B cell (primary cell): ENCODE results near the gene ABCA4. TPM values are rescaled to one million over a fixed set of nuclear protein-coding genes. Genes with fewer than 3 reads are reported as not detected.

ENCODE experiments used
- ATAC-seq: fragments of 200-7000 bp; cut with Tn5 transposase; one replicate; pipeline ENCODE4 v1.10.0; 2021; ENCODE audit warnings: low read depth, mild to moderate bottlenecking, moderate number of reproducible peaks, moderate library complexity
- CTCF ChIA-PET: fragments of 350-600 bp; sonication (Branson Sonifier 250); formaldehyde crosslinking; loops from one replicate; lab custom pipeline; 2021; ENCODE audit warnings: antibody characterized with exemption, inconsistent platforms; lab: Charles Lee
- POLR2A ChIA-PET: fragments of 350-600 bp; sonication (Branson Sonifier 250); formaldehyde crosslinking; loops from one replicate; lab custom pipeline; 2021; ENCODE audit warnings: antibody characterized with exemption; lab: Charles Lee
- DNase-seq: peaks from one replicate; pipeline ENCODE4 v3.0.0; 2013
- H2AFZ ChIP-seq: 2 replicates; pipeline ENCODE4 v1.6.1; 2012; ENCODE audit warnings: mild to moderate bottlenecking, low read depth, low read length; ENCODE audit not compliant: insufficient read depth, poor library complexity, severe bottlenecking
- H3K27ac ChIP-seq, 2 donors: 1 replicate in 1 of 2; 2 replicates in 1 of 2; pipeline ENCODE4 v1.5.1; 2012 to 2013; ENCODE audit warnings: low read length in 2 of 2, mild to moderate bottlenecking in 2 of 2, moderate library complexity in 1 of 2
- H3K27me3 ChIP-seq, 4 experiments: fragments of 200-600 bp in 1 of 4; sonication (generic) in 1 of 4; replicated peaks in 1 of 4; 1 replicate in 2 of 4; 2 replicates in 2 of 4; pipeline versions ENCODE4 v1.6.1 to v1.7.0; 2013 to 2016; ENCODE audit warnings: low read length in 3 of 4, mild to moderate bottlenecking in 2 of 4, mixed read lengths in 1 of 4, moderate library complexity in 1 of 4; ENCODE audit not compliant: insufficient read depth in 4 of 4, control insufficient read depth in 3 of 4; ENCODE audit errors: control extremely low read depth in 1 of 4
- H3K36me3 ChIP-seq, 2 experiments: replicated peaks in 1 of 2; 1 replicate in 1 of 2; 2 replicates in 1 of 2; pipeline versions ENCODE4 v1.6.1 to v1.7.1; 2013; ENCODE audit warnings: low read length in 1 of 2; ENCODE audit not compliant: insufficient read depth in 2 of 2, control insufficient read depth in 1 of 2; ENCODE audit errors: control extremely low read depth in 1 of 2, extremely low read depth in 1 of 2
- H3K4me1 ChIP-seq, 2 donors: fragments of 200-600 bp in 1 of 2; sonication (generic) in 1 of 2; 1 replicate in 1 of 2; 2 replicates in 1 of 2; pipeline versions ENCODE4 v1.5.1 to v1.6.1; 2013 to 2017; ENCODE audit warnings: low read length in 2 of 2; ENCODE audit not compliant: control insufficient read depth in 2 of 2, insufficient read depth in 2 of 2
- H3K4me2 ChIP-seq: replicated peaks from 2 replicates; pipeline ENCODE3; 2012; ENCODE audit warnings: mild to moderate bottlenecking, low read depth, low read length; ENCODE audit not compliant: poor library complexity, severe bottlenecking
- H3K4me3 ChIP-seq, 5 experiments: fragments of 200-600 bp in 1 of 5; sonication (generic) in 1 of 5; 1 replicate in 3 of 5; 2 replicates in 2 of 5; pipeline versions ENCODE4 v1.5.1 to v1.7.0; 2011 to 2016; ENCODE audit warnings: low read length in 4 of 5, mild to moderate bottlenecking in 4 of 5, low read depth in 2 of 5, control low read depth in 1 of 5, moderate library complexity in 1 of 5; ENCODE audit not compliant: insufficient read depth in 1 of 5; ENCODE audit errors: control extremely low read depth in 1 of 5, extremely low read depth in 1 of 5
- H3K79me2 ChIP-seq: fragments of 200-600 bp; sonication (generic); one replicate; pipeline ENCODE4 v1.6.0; 2016; ENCODE audit warnings: low read length; ENCODE audit not compliant: control insufficient read depth, insufficient read depth
- H3K9ac ChIP-seq: fragments of 200-600 bp; sonication (generic); 2 replicates; pipeline ENCODE4 v1.6.1; 2017; ENCODE audit warnings: mild to moderate bottlenecking, low read length, moderate library complexity
- H3K9me3 ChIP-seq, 3 donors: one replicate each; pipeline versions ENCODE4 v1.6.1 to v1.7.1; 2013; ENCODE audit warnings: low read length in 2 of 3; ENCODE audit not compliant: control insufficient read depth in 2 of 3, insufficient read depth in 1 of 3; ENCODE audit errors: control extremely low read depth in 1 of 3
- H4K20me1 ChIP-seq: 2 replicates; pipeline ENCODE4 v1.6.0; 2012; ENCODE audit warnings: mild to moderate bottlenecking, low read length; ENCODE audit not compliant: insufficient read depth, control insufficient read depth, poor library complexity, severe bottlenecking
- H3K27ac Mint-ChIP-seq: one replicate; pipeline ENCODE4 v1.8.0; 2021; ENCODE audit warnings: mixed read lengths
- H3K27me3 Mint-ChIP-seq: one replicate; pipeline ENCODE4 v1.8.0; 2021; ENCODE audit warnings: mixed read lengths
- H3K4me1 Mint-ChIP-seq: one replicate; pipeline ENCODE4 v1.8.0; 2021; ENCODE audit warnings: mixed read lengths
- H3K4me3 Mint-ChIP-seq: one replicate; pipeline ENCODE4 v1.8.0; 2021; ENCODE audit warnings: mixed read lengths
- H3K9me3 Mint-ChIP-seq: one replicate; pipeline ENCODE4 v1.8.0; 2022; ENCODE audit warnings: mixed read lengths; ENCODE audit not compliant: insufficient read depth
- EZH2 ChIP-seq: IDR thresholded peaks from 2 replicates; pipeline ENCODE4 v1.6.1; 2012; ENCODE audit warnings: borderline replicate concordance, low read depth, mild to moderate bottlenecking, moderate library complexity, low read length; ENCODE audit not compliant: insufficient read depth, poor library complexity, severe bottlenecking
- WGBS: methylation state at CpG from one replicate; pipeline ENCODE4 v1.1.5; 2013; ENCODE audit warnings: missing lambda C conversion rate; ENCODE audit not compliant: insufficient coverage; 5-methylcytosine and 5-hydroxymethylcytosine counted together
- intact Hi-C: fragments of 100-400 bp; cut with micrococcal nuclease; formaldehyde crosslinking; loops from one replicate; pipeline ENCODE4 v1.10.0; 2022
- polyA plus RNA-seq: library from polyadenylated mRNA; depleted of rRNA; stranded (reverse); fragments of >200 nt; gene quantifications from 2 replicates; pipeline ENCODE4 v1.2.3, GENCODE V29; 2012
- total RNA-seq, 2 donors: library from RNA; stranded (reverse); fragments of 120-200 nt in 1 of 2; gene quantifications; 1 replicate in 1 of 2; 2 replicates in 1 of 2; pipeline versions ENCODE4 v1.2.3 to v1.2.4, GENCODE V29; 2013 to 2022
- TF ChIP-seq, protein P1 (sequence below): fragments of 200-600 bp; IDR thresholded peaks from one replicate; pipeline ENCODE4 v1.8.0; 2022; ENCODE audit warnings: antibody characterized with exemption, mild to moderate bottlenecking

The ABCA4 gene
- total and polyA plus RNA-seq, 2 donors (not counting 1 experiment from before 2014, with no cell fraction given), result not detected

DNA sequence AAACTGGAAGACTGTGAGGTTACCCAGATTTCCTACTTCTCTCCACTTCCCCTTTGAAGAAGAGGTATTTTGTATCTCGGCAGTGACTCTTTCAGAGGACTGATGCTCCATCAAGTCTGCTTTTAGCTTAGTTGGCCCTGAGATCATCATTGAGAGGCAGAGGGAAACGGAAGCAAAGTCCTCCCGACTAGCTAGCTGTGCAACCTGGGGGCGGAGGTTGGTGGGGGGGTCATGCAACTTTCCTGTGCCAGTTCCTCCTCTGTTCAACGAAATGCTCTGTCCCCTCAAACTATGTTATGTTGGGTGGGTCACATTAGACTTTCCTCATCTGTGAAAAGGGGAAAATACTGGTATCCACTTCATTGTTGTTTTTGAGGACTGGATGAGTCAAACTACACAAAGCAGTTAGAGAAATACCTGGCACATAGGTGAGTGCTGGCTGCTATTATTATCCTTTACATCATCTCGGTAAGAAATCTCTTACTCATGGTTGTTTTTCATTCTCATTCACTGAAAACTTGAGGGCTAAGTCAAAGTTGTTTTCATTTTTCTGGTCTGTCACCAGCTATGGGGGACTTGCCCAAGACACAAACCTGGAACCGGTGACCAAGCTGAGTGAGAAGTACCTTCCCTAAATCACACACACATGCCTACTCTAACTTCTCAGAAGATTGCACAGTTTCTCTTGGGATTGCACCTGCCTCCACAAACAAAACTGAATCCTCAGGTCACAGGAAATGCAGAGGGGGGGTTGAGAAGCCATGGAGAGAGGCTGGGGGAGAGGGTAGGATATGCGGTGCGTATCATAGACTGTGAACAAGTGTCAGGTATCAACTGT lies 83.3 kb downstream of the ABCA4 start:
- 58% methylated on average over 5 of the region's 9 CpGs for WGBS
- TF ChIP-seq EZH2, result no peak
- TF ChIP-seq, protein P1, sequence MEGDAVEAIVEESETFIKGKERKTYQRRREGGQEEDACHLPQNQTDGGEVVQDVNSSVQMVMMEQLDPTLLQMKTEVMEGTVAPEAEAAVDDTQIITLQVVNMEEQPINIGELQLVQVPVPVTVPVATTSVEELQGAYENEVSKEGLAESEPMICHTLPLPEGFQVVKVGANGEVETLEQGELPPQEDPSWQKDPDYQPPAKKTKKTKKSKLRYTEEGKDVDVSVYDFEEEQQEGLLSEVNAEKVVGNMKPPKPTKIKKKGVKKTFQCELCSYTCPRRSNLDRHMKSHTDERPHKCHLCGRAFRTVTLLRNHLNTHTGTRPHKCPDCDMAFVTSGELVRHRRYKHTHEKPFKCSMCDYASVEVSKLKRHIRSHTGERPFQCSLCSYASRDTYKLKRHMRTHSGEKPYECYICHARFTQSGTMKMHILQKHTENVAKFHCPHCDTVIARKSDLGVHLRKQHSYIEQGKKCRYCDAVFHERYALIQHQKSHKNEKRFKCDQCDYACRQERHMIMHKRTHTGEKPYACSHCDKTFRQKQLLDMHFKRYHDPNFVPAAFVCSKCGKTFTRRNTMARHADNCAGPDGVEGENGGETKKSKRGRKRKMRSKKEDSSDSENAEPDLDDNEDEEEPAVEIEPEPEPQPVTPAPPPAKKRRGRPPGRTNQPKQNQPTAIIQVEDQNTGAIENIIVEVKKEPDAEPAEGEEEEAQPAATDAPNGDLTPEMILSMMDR, result no peak
- CTCF ChIA-PET, result interaction anchor here (0.9 to 5.2 kb wide), 5 partner anchors 8 to 427 kb away, joined by 3 to 47 read pairs (median 7); no protein-coding TSS in a partner anchor
- Histone ChIP-seq H3K4me1 (no peaks in the 10 kb centered on the region), H3K4me2 (no peak overlapping the region), H4K20me1 (no peaks in the 10 kb centered on the region), H3K27ac (no peak overlapping the region), H3K9ac (no peak overlapping the region), H3K79me2 (no peaks in the 10 kb centered on the region), H3K27me3 (peaks cover 0 to 7% (median 4%) of the 10 kb centered on the region in 4 experiments), H3K4me3 (no peak overlapping the region), H3K9me3 (no peaks in the 10 kb centered on the region), H3K36me3 (no peaks in the 10 kb centered on the region), H2AFZ (no peak overlapping the region)
- no peak overlapping the region for H3K27ac Mint-ChIP-seq
- no peaks in the 10 kb centered on the region for H3K4me1 Mint-ChIP-seq
- intact Hi-C loops, result no loop called here
- no peaks in the 10 kb centered on the region for H3K9me3 Mint-ChIP-seq
- no peak for ATAC-seq
- no peak for DNase-seq
- POLR2A ChIA-PET, result no interaction called here
- H3K27me3 Mint-ChIP-seq, result peaks cover 45% of the 10 kb centered on the region
- no peak overlapping the region for H3K4me3 Mint-ChIP-seq

DNA sequence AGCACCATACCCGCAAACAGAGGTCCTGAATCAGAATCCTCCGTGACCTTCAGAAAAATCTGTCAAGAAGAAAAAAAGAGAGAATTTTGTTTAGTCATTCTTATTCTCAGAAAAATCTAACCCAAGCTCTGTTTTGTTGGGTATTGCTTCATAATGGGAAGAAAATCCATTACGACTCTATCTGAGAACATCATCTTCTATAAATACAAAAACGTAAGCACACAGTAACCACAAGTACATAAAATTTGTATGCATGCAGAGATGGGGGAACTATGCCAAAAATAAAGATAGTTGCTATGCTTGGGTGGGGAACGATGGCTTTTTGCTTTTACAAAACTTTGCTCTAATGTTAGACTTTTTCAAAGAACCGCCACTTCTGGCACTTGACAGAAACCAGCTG lies 84.2 kb downstream of the ABCA4 start:
- H3K27me3 ChIP-seq, result peaks cover 0 to 7% (median 4%) of the 10 kb centered on the region in 4 experiments
- no peaks in the 10 kb centered on the region for H3K36me3 ChIP-seq
- no peak overlapping the region for H3K4me2 ChIP-seq
- DNase-seq, result no peak
- no peaks in the 10 kb centered on the region for H3K9me3 Mint-ChIP-seq
- no peaks in the 10 kb centered on the region for H4K20me1 ChIP-seq
- H3K4me1 ChIP-seq, result no peaks in the 10 kb centered on the region
- H3K9me3 ChIP-seq, result no peaks in the 10 kb centered on the region
- intact Hi-C loops, result no loop called here
- H3K4me1 Mint-ChIP-seq, result no peaks in the 10 kb centered on the region
- H3K27ac ChIP-seq, result no peak overlapping the region
- H3K4me3 Mint-ChIP-seq, result no peak overlapping the region
- POLR2A ChIA-PET, result no interaction called here
- CTCF ChIA-PET, result interaction anchor here (0.9 to 2.2 kb wide), 3 partner anchors 9 to 427 kb away, joined by 3 to 7 read pairs (median 4); no protein-coding TSS in a partner anchor
- peaks cover 40% of the 10 kb centered on the region for H3K27me3 Mint-ChIP-seq
- no peaks in the 10 kb centered on the region for H3K79me2 ChIP-seq
- WGBS, result 75% methylated on average over 2 of the region's 6 CpGs
- H2AFZ ChIP-seq, result no peak overlapping the region
- no peak overlapping the region for H3K27ac Mint-ChIP-seq
- H3K9ac ChIP-seq, result no peak overlapping the region
- TF ChIP-seq, protein P1, result no peak
- no peak for TF ChIP-seq EZH2
- ATAC-seq, result no peak
- H3K4me3 ChIP-seq, result no peak overlapping the region
